GM18499 (cell line): ENCODE results near the gene ZNF727.
"Not testable (repeated sequence)": the region's sequence is repeated elsewhere in the genome, so short reads cannot be mapped to it uniquely, and the experiment has no call there.

Source experiments
- ATAC-seq: cut with Tn5 transposase; IDR thresholded peaks from one replicate; pipeline ENCODE4 v1.9.1; 2021; ENCODE audit warnings: moderate number of reproducible peaks; ENCODE audit not compliant: insufficient read depth, unreplicated experiment

The ZNF727 gene

DNA sequence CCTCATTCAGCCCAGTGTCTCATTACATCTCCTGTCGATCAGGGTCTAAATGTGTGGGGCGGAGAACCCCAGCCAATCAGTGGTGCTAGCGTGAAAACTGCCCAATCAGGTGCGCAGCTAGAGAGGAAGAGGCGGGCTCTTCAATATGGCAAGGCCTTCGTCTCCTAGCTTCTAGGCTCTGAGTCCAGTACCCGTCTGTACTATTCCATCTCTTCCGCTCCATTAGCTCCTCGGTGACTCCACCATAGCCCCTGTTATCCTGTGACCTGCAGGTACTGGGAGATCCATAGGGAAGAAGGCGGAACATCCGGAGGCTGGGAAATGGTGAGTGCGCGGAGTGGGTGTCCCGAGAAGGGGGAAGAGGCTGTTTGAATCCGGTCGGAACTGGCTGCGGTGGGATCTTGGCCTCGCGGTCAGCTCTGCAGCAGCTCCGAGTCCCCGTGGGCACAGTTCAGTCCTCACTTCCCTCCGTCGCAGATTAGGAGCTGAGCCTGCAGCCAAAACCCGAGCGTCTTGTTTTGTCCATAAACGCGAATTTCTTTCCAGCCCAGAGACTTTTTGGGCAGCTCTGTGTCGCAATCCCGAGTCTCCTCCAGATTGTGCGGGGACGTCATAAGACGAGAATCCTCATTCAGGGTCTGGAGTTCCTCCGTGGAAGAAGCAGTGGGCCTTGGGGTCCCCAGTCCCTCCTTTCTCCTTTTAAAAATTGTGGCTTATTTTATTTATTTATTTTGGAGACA lies at the start of gene ZNF727:
Gene ZNF727 (plus strand): TSS at position 134 of the 740 bp plus-strand sequence. CDS start 188 bp downstream, at position 322.
- no peak for ATAC-seq

DNA sequence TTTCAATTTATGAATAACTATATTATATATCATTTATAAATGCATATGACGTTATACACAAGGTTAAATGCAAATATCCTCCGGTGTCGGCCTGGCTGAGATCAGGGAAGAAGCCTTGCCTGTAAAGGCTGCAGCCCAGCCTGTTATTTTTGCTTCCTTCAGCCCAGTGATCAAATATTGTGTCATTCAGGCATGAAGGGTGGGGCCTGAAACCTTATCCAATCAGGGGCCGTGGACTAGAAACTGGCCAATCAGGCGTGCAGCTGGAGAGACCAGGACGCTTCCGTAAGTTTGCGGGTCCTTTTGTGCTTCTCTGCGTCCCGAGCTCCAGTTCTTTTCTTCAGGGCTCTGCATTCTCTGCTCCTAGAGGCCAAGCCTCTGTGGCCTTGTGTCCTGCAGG lies 46.7 kb upstream of the ZNF727 start, which contains the start of gene ZNF722:
Gene ZNF722 (plus strand): TSS at position 301 of the 400 bp plus-strand sequence. CDS start 113 bp downstream, outside the sequence.
- no peak for ATAC-seq

DNA sequence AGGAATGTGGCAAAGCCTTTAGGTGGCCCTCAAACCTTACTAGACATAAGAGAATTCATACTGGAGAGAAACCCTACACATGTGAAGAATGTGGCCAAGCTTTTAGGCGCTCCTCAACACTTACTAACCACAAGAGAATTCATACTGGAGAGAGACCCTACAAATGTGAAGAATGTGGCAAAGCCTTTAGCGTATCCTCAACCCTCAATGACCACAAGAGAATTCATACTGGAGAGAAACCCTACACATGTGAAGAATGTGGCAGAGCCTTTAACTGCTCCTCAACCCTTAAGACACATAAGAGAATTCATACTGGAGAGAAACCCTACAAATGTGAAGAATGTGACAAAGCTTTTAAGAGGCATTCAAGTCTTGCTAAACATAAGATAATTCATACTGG lies 29.7 kb upstream of the ZNF727 start:
- ATAC-seq, result not testable (repeated sequence)

DNA sequence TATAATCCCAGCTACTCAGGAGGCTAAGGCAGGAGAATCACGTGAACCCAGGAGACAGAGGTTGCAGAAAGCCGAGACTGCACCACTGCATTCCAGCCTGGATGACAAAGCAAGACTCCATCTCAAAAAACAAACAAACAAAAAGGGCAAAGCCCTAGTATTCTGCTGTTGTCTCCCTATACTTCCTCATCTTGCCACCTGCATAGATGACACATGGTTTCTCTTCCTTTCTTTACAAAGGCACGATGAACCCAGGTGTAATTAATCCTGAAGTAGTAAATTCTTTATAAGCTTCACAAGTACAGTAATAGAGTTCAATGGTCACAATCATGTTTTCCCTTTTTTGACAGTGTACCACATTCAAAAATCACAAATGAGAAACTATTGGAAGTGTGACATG lies 9.8 kb upstream of the ZNF727 start:
- ATAC-seq, result no peak

DNA sequence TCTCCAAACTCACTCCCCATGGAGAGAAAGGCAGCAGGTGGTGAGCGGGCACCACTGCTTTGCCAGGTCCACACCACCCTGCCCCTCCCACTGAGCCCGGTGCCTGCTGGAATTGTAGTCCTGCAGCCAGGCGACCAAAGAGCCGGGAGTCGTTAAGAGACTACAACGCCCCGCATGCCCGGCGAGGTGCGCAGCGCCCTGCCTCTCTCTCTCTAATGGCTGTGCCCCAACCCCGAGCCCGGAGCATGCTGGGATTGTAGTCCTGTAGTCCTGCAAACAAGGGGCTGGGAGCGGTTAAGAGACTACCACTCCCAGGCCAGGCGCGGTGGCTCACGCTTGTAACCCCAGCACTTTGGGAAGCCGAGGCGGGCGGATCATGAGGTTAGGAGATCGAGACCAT lies 8.1 kb upstream of the ZNF727 start:
- no peak for ATAC-seq

DNA sequence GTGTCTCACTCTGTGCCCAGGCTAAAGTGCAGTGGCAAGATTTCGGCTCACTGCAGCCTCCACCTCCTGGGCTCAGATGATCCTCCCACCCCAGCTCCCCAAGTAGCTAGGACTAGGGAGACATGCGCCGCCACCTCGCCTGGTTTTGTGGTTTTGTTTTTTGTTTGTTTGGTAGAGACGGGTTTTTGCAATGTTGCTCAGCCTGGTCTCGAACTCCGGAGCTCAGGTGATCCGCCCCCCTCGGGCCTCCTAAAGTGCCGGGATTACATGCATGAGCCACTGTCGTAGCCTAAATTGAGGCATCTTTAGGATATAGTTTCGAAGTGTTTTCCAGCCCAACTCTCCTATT lies 781 bp downstream of the ZNF727 start:
- no peak for ATAC-seq

DNA sequence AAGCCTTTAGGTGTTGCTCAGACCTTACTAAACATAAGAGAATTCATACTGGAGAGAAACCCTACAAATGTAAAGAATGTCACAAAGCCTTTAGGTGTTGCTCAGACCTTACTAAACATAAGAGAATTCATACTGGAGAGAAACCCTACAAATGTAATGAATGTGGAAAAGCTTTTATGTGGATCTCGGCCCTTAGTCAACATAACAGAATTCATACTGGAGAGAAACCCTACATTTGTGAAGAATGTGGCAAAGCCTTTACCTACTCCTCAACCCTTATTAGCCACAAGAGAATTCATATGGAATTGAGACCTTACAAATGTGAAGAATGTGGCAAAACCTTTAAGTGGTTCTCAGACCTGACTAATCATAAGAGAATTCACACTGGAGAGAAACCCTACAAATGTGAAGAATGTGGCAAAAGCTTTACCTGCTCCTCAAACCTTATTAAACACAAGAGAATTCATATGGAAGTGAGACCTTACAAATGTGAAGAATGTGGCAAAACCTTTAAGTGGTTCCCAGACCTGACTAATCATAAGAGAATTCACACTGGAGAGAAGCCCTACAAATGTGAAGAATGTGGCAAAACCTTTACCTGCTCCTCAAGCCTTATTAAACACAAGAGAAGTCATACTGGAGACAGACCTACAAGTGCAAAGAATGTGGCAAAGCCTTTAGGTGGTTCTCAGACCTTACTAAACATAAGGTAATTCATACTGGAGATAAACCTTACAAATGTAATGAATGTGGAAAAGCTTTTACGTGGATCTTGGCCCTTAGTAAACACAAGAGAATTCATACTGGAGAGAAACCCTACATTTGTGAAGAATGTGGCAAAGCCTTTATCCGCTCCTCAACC lies 32.8 kb downstream of the ZNF727 start:
- not testable (repeated sequence) for ATAC-seq

DNA sequence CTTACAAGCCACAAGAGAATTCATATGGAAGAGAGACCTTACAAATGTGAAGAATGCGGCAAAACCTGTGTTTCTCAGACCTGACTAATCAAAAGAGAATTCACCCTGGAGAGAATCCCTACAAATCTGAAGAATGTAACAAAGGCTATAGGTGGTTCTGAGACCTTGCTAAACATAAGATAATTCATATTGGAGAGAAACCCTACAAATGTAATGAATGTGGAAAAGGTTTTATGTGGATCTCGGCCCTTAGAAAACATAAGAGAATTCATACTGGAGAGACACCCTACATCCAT lies 33.4 kb downstream of the ZNF727 start:
- no peak for ATAC-seq

DNA sequence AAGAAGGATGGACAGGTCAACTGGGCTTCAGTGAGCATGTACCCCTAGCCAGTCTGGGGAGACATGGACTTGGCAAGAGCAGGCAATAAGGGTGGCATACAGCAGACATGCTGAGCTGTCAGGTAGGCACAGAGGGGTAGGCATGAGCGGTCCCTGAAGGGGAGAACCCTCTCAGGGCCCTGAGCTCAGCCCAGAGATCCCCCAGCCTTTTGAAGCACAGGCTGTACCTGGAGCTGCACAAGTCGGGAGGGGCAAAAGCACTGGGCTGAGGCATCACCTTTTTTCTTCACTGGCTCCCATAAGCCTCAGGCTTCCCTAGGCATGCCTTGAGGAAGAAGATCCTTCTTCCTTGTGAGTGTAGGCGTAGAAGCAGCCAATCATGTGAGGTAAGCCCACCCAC lies 42.3 kb downstream of the ZNF727 start:
- no peak for ATAC-seq

DNA sequence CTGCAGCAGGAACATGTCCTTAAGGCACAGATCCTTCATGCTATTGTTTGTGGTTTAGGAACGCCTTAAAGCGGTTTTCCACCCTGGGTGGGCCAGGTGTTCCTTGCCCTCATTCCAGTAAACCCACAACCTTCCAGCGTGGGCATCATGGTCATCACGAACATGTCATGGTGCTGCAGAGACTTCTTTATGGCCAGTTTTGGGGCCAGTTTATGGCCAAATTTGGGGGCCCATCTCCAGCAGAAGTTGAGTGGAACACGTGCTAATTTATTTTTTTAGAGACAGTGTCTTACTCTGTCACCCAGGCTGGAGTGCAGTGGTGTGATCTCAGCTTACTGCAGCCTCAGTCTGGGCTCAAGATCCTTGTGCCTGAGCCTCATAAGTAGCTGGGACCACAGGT lies 43.6 kb downstream of the ZNF727 start:
- not testable (repeated sequence) for ATAC-seq
